ENCODE data around the gene AP3S2.

- TF ChIP-seq CTCF (IDR thresholded peaks at IDR 0.05) (no peak), POLR2A (IDR thresholded peaks at IDR 0.05) (no peak)
These were observed 22.9 kb upstream of the AP3S2 start for GRCh38 chr15:89916660-89917059.

All from esophagus squamous epithelium (tissue), 4 donors.